Measurements from ENCODE around the gene GORASP1. TPM values are rescaled to one million over a fixed set of nuclear protein-coding genes. Genes with fewer than 3 reads are reported as not detected.

GORASP1 gene
- 33.3 and 35.4 TPM in 2 replicates for total RNA-seq

GRCh38 chr3:39107388-39108199 lies at the start of gene GORASP1, which contains the start of gene TTC21A:
Gene GORASP1 (minus strand): TSS chr3:39107627. CDS start chr3:39107541, 86 bp downstream.
Gene TTC21A (plus strand): TSS chr3:39107680. CDS start chr3:39107838, 158 bp downstream.

GRCh38 chr3:39051649-39052561 lies 55.5 kb downstream of the GORASP1 start, which contains the start of the genes SCN11A and WDR48:
Gene SCN11A (minus strand): TSS chr3:39051944. CDS start chr3:38950362, 101,582 bp downstream.
Gene WDR48 (plus strand): TSS chr3:39052016. CDS start chr3:39052026, 10 bp downstream.

Other genes starting within 250 kb of the GORASP1 start
- 0.11 and 0.13 TPM in 2 replicates for gene SCN11A, start 55.7 kb downstream of the GORASP1 start, total RNA-seq
- 39.7 and 55.6 TPM in 2 replicates for gene WDR48, start 55.6 kb downstream of the GORASP1 start, total RNA-seq
- gene TTC21A, start 53 bp upstream of the GORASP1 start, total RNA-seq: 4.4 and 6.8 TPM in 2 replicates
- gene CSRNP1, start 46.0 kb upstream of the GORASP1 start, total RNA-seq: 8.9 and 13.8 TPM in 2 replicates
- gene XIRP1, start 85.0 kb upstream of the GORASP1 start, total RNA-seq: not detected in 2 replicates
- gene CX3CR1, start 172.4 kb upstream of the GORASP1 start, total RNA-seq: under 0.01 TPM in 1 of 2 replicates, not detected in the other
- not detected in 2 replicates for gene CCR8, start 222.1 kb upstream of the GORASP1 start, total RNA-seq